WTC11 (cell line): Measurements from ENCODE around the gene RBSN. TPM values are rescaled to one million over a fixed set of nuclear protein-coding genes. Genes with fewer than 3 reads are reported as not detected.

Source experiments
- ATAC-seq: fragments of 200-7000 bp; cut with Tn5 transposase; 2 replicates; pipeline ENCODE4 v1.10.0; 2021; ENCODE audit warnings: mild to moderate bottlenecking, moderate library complexity
- CTCF ChIA-PET: fragments of 300-600 bp; sonication (Branson Sonifier 250); formaldehyde crosslinking; loops from one replicate; lab custom pipeline; 2021; ENCODE audit warnings: antibody characterized with exemption; lab: Charles Lee
- POLR2A ChIA-PET: fragments of 350-600 bp; sonication (Branson Sonifier 250); formaldehyde crosslinking; loops from one replicate; lab custom pipeline; 2021; ENCODE audit warnings: antibody characterized with exemption; lab: Charles Lee
- DNase-seq: peaks from one replicate; pipeline ENCODE4 v3.0.0; 2021; ENCODE audit warnings: low spot score
- H3K27ac Mint-ChIP-seq: 2 replicates; pipeline ENCODE4 v1.8.0; 2021; ENCODE audit warnings: mixed read lengths
- H3K27me3 Mint-ChIP-seq: 2 replicates; pipeline ENCODE4 v1.8.0; 2021; ENCODE audit warnings: low read depth, mild to moderate bottlenecking, moderate library complexity, mixed read lengths
- H3K36me3 Mint-ChIP-seq: 2 replicates; pipeline ENCODE4 v1.8.0; 2021; ENCODE audit warnings: mixed read lengths
- H3K4me1 Mint-ChIP-seq: 2 replicates; pipeline ENCODE4 v1.8.0; 2022; ENCODE audit warnings: mixed read lengths
- H3K4me3 Mint-ChIP-seq: 2 replicates; pipeline ENCODE4 v1.8.0; 2021; ENCODE audit warnings: mild to moderate bottlenecking, moderate library complexity, mixed read lengths
- H3K9me3 Mint-ChIP-seq: 2 replicates; pipeline ENCODE4 v1.8.0; 2021; ENCODE audit warnings: mixed read lengths
- AR ChIP-seq: fragments of 250-450 bp; sonication (Bioruptor Pico); IDR thresholded peaks from 2 replicates; pipeline ENCODE4 v1.9.0; 2021; ENCODE audit warnings: mild to moderate bottlenecking
- ATF3 ChIP-seq: sonication (generic); formaldehyde crosslinking; conservative IDR thresholded peaks from 2 replicates; pipeline ENCODE4 v1.8.1; 2022; ENCODE audit warnings: mild to moderate bottlenecking, missing genetic modification reagents
- CBFB ChIP-seq: sonication (generic); formaldehyde crosslinking; IDR thresholded peaks from 2 replicates; pipeline ENCODE4 v1.8.1; 2022; ENCODE audit warnings: mild to moderate bottlenecking, low read depth, missing genetic modification reagents
- CREB1 ChIP-seq: sonication (generic); formaldehyde crosslinking; IDR thresholded peaks from 2 replicates; pipeline ENCODE4 v1.8.0; 2023; ENCODE audit warnings: mild to moderate bottlenecking, missing genetic modification reagents
- CTCF ChIP-seq: fragments of 200-600 bp; IDR thresholded peaks from 2 replicates; pipeline ENCODE4 v1.8.0; 2022; ENCODE audit warnings: antibody characterized with exemption
- FOXJ3 ChIP-seq: sonication (generic); formaldehyde crosslinking; IDR thresholded peaks from 2 replicates; pipeline ENCODE4 v1.9.0; 2021; ENCODE audit warnings: missing genetic modification reagents, mild to moderate bottlenecking, borderline replicate concordance
- FOXK1 ChIP-seq: sonication (generic); formaldehyde crosslinking; IDR thresholded peaks from 2 replicates; pipeline ENCODE4 v1.8.0; 2022; ENCODE audit warnings: mild to moderate bottlenecking, moderate library complexity, missing genetic modification reagents
- GRHL2 ChIP-seq: fragments of 250-450 bp; sonication (Bioruptor Pico); IDR thresholded peaks from 2 replicates; pipeline ENCODE4 v1.8.0; 2022; ENCODE audit warnings: mild to moderate bottlenecking, moderate library complexity; ENCODE audit not compliant: insufficient replicate concordance, severe bottlenecking
- JAZF1 ChIP-seq: fragments of 250-450 bp; sonication (Bioruptor Pico); IDR thresholded peaks from 2 replicates; pipeline ENCODE4 v1.9.0; 2021; ENCODE audit warnings: moderate library complexity, mild to moderate bottlenecking, inconsistent platforms
- NFE2L1 ChIP-seq: sonication (generic); formaldehyde crosslinking; IDR thresholded peaks from 2 replicates; pipeline ENCODE4 v1.8.1; 2023; ENCODE audit warnings: missing genetic modification reagents
- PRDM15 ChIP-seq: sonication (generic); formaldehyde crosslinking; IDR thresholded peaks from 2 replicates; pipeline ENCODE4 v1.8.0; 2022; ENCODE audit warnings: missing genetic modification reagents
- PRRX2 ChIP-seq: fragments of 250-450 bp; sonication (Bioruptor Pico); IDR thresholded peaks from 2 replicates; pipeline ENCODE4 v1.8.0; 2021; ENCODE audit warnings: mild to moderate bottlenecking
- TCF7 ChIP-seq: sonication (generic); formaldehyde crosslinking; IDR thresholded peaks from 2 replicates; pipeline ENCODE4 v1.8.0; 2022; ENCODE audit warnings: mild to moderate bottlenecking, low read depth, missing genetic modification reagents, moderate library complexity
- TEAD1 ChIP-seq: sonication (generic); formaldehyde crosslinking; IDR thresholded peaks from 2 replicates; pipeline ENCODE4 v1.8.0; 2022; ENCODE audit warnings: mild to moderate bottlenecking, missing genetic modification reagents
- TEAD4 ChIP-seq: sonication (generic); formaldehyde crosslinking; IDR thresholded peaks from 2 replicates; pipeline ENCODE4 v1.8.0; 2022; ENCODE audit warnings: mild to moderate bottlenecking, missing genetic modification reagents
- ZNF263 ChIP-seq: sonication (generic); formaldehyde crosslinking; IDR thresholded peaks from 2 replicates; pipeline ENCODE4 v1.8.1; 2022; ENCODE audit warnings: low read depth, mild to moderate bottlenecking, moderate library complexity, missing genetic modification reagents
- ZNF416 ChIP-seq: fragments of 250-450 bp; sonication (Bioruptor Pico); IDR thresholded peaks from 2 replicates; pipeline ENCODE4 v1.9.0; 2021; ENCODE audit warnings: mild to moderate bottlenecking, inconsistent platforms
- ZNF425 ChIP-seq: fragments of 250-450 bp; sonication (Bioruptor Pico); conservative IDR thresholded peaks from 2 replicates; pipeline ENCODE4 v1.9.0; 2021; ENCODE audit warnings: mild to moderate bottlenecking
- ZNF671 ChIP-seq: fragments of 250-450 bp; sonication (Bioruptor Pico); IDR thresholded peaks from 2 replicates; pipeline ENCODE4 v1.8.0; 2021; ENCODE audit warnings: mild to moderate bottlenecking
- total RNA-seq: library from RNA; stranded (reverse); gene quantifications from 3 replicates; pipeline ENCODE4 v1.2.3, GENCODE V29; 2021

The RBSN gene
- total RNA-seq, 1 experiment from 2014 or later = 24.2 TPM

GRCh38 chr3:15121936-15122335, 23.0 kb upstream of the RBSN start:
- peaks cover 3% of the 10 kb centered on the region; the same call in 1 of the 2 replicates for H3K9me3 Mint-ChIP-seq
- H3K27ac Mint-ChIP-seq = no peak overlapping the region
- H3K4me3 Mint-ChIP-seq = no peak overlapping the region
- DNase-seq = no peak
- ChIA-PET POLR2A (no interaction called here), CTCF (no interaction called here)
- no peak for ATAC-seq
- peaks cover 22% of the 10 kb centered on the region for H3K27me3 Mint-ChIP-seq
- no peak for TF ChIP-seq JAZF1 (CRISPR knock-in tag)
- no peak for TF ChIP-seq ATF3 (CRISPR knock-in tag)
- TF ChIP-seq PRDM15 (CRISPR knock-in tag) = no peak
- TF ChIP-seq PRRX2 = no peak
- TF ChIP-seq AR (CRISPR knock-in tag) = no peak
- no peak for TF ChIP-seq TEAD4
- TF ChIP-seq TCF7 = no peak
- no peak for TF ChIP-seq NFE2L1 (CRISPR knock-in tag)
- TF ChIP-seq CREB1 (CRISPR knock-in tag) = no peak
- TF ChIP-seq ZNF416 (CRISPR knock-in tag) = no peak
- no peak for TF ChIP-seq ZNF425
- no peak for TF ChIP-seq CTCF
- TF ChIP-seq TEAD1 = no peak
- TF ChIP-seq FOXJ3 (CRISPR knock-in tag) = no peak
- TF ChIP-seq ZNF671 = no peak
- no peak for TF ChIP-seq FOXK1 (CRISPR knock-in tag)
- no peak for TF ChIP-seq ZNF263 (CRISPR knock-in tag)
- TF ChIP-seq CBFB (CRISPR knock-in tag) = no peak
- no peak for TF ChIP-seq GRHL2 (CRISPR knock-in tag)
- TF ChIP-seq, all 79 proteins: peak for 0
- no peaks in the 10 kb centered on the region for H3K36me3 Mint-ChIP-seq
- H3K4me1 Mint-ChIP-seq = peaks cover 4% of the 10 kb centered on the region; the same call in 1 of the 2 replicates
